Colonic mucosa (tissue), 4 donors: ENCODE results near the gene IMPDH1. TPM values are rescaled to one million over a fixed set of nuclear protein-coding genes. Genes with fewer than 3 reads are reported as not detected.

Source experiments
- DNase-seq: peaks from one replicate; pipeline ENCODE4 v3.0.0-alpha.2; 2020
- H3K27ac ChIP-seq: fragments of 200-600 bp; one replicate; pipeline ENCODE4 v1.8.0; 2021
- H3K27me3 ChIP-seq: fragments of 200-600 bp; one replicate; pipeline ENCODE4 v1.8.0; 2021
- H3K36me3 ChIP-seq: fragments of 200-600 bp; one replicate; pipeline ENCODE4 v1.8.0; 2021
- H3K4me1 ChIP-seq: fragments of 200-600 bp; one replicate; pipeline ENCODE4 v1.8.0; 2021; ENCODE audit warnings: mild to moderate bottlenecking
- H3K4me3 ChIP-seq: fragments of 200-600 bp; one replicate; pipeline ENCODE4 v1.8.0; 2021
- H3K9ac ChIP-seq, 2 donors: one replicate each; pipeline ENCODE4 v1.7.0; 2013; ENCODE audit warnings: control low read depth in 2 of 2, low read depth in 2 of 2, low read length in 2 of 2
- H3K9me3 ChIP-seq: fragments of 200-600 bp; one replicate; pipeline ENCODE4 v1.8.0; 2021
- intact Hi-C: fragments of 100-400 bp; cut with DNase I; formaldehyde crosslinking; loops from one replicate; pipeline ENCODE4 v1.14.1; 2022
- total RNA-seq, 2 donors: library from RNA; stranded (reverse); fragmentation: NEBNext Ultra II Directional in 1 of 2; extraction: Animal tissue kit (Norgen Biotek cat#: 25700) in 1 of 2; gene quantifications; one replicate each; pipeline ENCODE4 v1.2.1, GENCODE V29; 2021
- TF ChIP-seq, protein P1 (sequence below): fragments of 200-600 bp; IDR thresholded peaks from one replicate; pipeline ENCODE4 v1.8.0; 2022; ENCODE audit warnings: antibody characterized with exemption, mild to moderate bottlenecking
- donor health status: healthy.
- donor health status: DM: no; HTN: no; CAD: no.
- donor health status: DM: no; HTN: no; CAD: no.

IMPDH1 gene
- total RNA-seq, 2 donors from 2014 or later, result 37.5 to 50.0 TPM

DNA sequence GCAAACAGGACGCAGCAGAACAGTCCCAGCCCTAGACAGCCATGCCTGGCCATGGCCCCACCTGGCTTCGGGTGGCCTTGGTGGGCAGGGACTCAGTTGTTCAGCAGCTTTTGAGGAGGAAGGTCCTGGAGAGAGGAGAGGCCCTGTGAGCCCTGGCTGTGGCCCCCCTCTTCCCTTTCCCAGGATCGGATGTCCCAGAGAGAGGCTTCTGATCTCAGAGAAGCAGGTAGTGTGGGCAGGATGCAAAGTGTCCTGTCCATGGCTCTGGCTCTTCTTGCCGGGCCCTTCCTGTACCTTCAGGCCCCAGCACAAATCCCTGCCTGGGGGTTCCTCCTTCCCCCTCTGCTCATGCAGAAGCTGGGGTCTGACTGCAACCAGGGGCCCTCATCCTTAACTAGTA is 49.8 kb downstream of the IMPDH1 start:
- TF ChIP-seq, protein P1, sequence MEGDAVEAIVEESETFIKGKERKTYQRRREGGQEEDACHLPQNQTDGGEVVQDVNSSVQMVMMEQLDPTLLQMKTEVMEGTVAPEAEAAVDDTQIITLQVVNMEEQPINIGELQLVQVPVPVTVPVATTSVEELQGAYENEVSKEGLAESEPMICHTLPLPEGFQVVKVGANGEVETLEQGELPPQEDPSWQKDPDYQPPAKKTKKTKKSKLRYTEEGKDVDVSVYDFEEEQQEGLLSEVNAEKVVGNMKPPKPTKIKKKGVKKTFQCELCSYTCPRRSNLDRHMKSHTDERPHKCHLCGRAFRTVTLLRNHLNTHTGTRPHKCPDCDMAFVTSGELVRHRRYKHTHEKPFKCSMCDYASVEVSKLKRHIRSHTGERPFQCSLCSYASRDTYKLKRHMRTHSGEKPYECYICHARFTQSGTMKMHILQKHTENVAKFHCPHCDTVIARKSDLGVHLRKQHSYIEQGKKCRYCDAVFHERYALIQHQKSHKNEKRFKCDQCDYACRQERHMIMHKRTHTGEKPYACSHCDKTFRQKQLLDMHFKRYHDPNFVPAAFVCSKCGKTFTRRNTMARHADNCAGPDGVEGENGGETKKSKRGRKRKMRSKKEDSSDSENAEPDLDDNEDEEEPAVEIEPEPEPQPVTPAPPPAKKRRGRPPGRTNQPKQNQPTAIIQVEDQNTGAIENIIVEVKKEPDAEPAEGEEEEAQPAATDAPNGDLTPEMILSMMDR, result no peak
- Histone ChIP-seq H3K27ac (no peak overlapping the region), H3K9me3 (no peaks in the 10 kb centered on the region), H3K4me1 (no peaks in the 10 kb centered on the region), H3K36me3 (no peaks in the 10 kb centered on the region), H3K9ac (no peak overlapping the region), H3K27me3 (peaks cover 20% of the 10 kb centered on the region), H3K4me3 (no peak overlapping the region)
- DNase-seq, result no peak
- intact Hi-C loops, result no loop called here

DNA sequence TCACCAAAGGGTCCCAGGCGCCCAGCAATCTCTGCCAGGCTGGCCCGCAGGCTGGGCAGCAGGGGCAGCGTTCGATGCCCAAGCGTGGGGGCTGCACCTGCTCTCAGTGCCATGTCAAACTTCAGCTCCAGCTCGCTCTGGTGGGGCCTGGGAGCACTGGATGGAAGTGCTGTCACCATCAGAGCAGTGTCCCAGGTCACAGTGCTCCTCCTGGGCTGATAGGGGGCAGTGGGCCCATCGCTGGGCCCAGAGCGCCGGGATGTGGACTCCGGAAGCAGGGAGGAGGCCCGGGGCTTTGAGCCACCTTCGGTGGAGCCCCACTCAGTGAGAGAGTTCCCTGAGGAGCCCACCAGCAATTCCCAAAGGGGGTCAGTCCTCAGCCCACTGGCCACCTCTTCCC is 50.4 kb downstream of the IMPDH1 start:
- Histone ChIP-seq H3K27ac (no peak overlapping the region), H3K9me3 (no peaks in the 10 kb centered on the region), H3K36me3 (no peaks in the 10 kb centered on the region), H3K4me1 (no peaks in the 10 kb centered on the region), H3K27me3 (peaks cover 20% of the 10 kb centered on the region), H3K4me3 (no peak overlapping the region), H3K9ac (no peak overlapping the region)
- DNase-seq, result no peak
- intact Hi-C loops, result no loop called here
- TF ChIP-seq, protein P1, result no peak

DNA sequence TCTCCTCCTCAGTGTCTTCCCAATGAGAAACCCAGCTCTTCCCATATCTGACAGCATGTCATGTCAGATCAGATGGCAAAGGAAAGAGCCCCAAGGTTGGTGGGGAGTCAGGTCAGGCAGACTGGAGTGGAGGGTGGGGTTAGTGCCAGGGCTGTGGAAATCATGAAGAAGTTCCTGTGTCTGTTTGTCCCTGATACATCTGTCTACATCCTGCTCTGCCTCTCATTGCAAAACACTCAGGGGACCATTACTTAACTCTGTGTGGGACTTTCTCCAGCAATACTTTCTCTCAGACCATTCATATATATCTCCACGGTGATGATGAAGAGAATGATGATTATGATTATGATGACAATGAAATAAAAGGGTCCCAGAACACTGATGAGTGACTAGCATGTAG is 51.5 kb downstream of the IMPDH1 start:
- Histone ChIP-seq H3K9ac (no peak overlapping the region), H3K27me3 (peaks cover 20% of the 10 kb centered on the region)
- TF ChIP-seq, protein P1, result no peak

DNA sequence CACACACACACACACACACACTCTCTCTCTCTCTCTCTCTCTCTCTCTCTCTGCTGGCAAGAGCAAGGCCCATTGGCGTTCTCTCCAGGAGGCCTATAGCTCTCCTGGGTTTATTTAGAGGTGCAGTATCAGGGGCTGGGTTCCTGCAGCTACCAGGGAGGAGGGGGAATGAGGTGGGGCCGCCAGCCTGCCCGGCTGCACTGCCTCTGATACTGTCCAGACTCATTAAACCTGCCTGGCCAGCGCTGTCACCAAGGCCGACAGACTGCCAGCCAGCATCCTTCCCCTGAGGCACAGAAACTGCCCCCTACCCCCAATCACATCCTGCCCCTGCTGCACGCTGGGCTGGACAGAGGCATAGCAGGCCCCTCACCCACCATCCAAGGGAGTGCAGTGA is 52.6 kb downstream of the IMPDH1 start:
- DNase-seq, result no peak
- no peak overlapping the region for H3K9ac ChIP-seq
- intact Hi-C loops, result no loop called here
- no peak overlapping the region for H3K4me3 ChIP-seq
- no peaks in the 10 kb centered on the region for H3K9me3 ChIP-seq
- H3K27me3 ChIP-seq, result peaks cover 19% of the 10 kb centered on the region
- no peak overlapping the region for H3K27ac ChIP-seq
- no peaks in the 10 kb centered on the region for H3K4me1 ChIP-seq
- TF ChIP-seq, protein P1, result no peak
- H3K36me3 ChIP-seq, result no peaks in the 10 kb centered on the region

More for the DNA sequence above, 51.5 kb downstream of the IMPDH1 start:
- no peaks in the 10 kb centered on the region for H3K9me3 ChIP-seq
- intact Hi-C loops, result no loop called here
- H3K36me3 ChIP-seq, result no peaks in the 10 kb centered on the region
- no peak overlapping the region for H3K4me3 ChIP-seq
- no peak for DNase-seq
- H3K27ac ChIP-seq, result no peak overlapping the region
- no peaks in the 10 kb centered on the region for H3K4me1 ChIP-seq

DNA sequence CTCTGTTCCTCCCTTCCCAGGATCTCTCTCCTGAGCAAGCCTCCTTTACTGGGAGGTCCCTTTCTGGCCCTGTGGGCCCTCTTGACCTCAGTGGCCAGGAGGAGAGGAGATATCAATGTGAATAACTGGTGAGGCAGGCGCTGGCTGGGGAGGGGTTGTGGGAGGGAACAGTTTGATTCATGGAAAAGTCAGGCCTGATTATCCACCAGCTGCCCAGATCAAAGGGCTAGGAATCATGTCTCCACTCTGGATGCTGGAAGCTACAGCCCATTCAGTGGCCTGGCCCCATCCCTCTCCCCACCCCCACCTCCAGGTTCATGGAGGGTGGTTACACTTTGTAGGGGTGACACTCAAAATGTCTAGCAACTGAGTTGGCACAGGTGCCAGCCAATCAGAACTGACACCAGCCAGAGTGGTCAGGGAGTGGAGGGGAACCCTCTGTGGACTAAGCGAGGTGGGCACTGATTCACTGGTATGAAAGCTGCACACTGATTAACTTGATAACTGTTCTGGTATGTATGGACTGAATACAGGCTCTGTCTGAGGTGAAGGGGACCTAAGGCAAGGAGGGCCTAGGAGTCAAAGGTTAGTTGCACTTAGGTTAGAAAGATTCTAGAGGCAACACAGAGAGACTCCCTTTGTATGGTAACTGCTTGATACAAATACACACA is 53.1 kb downstream of the IMPDH1 start:
- Histone ChIP-seq H3K9me3 (no peaks in the 10 kb centered on the region), H3K36me3 (no peaks in the 10 kb centered on the region), H3K9ac (no peak overlapping the region), H3K27ac (no peak overlapping the region), H3K27me3 (peaks cover 16% of the 10 kb centered on the region), H3K4me1 (no peaks in the 10 kb centered on the region), H3K4me3 (no peak overlapping the region)
- TF ChIP-seq, protein P1, result no peak
- DNase-seq, result no peak
- intact Hi-C loops, result no loop called here
